HG03378 (cell line): ENCODE results near the gene F13A1.
"Not testable (repeated sequence)": the region's sequence is repeated elsewhere in the genome, so short reads cannot be mapped to it uniquely, and the experiment has no call there.

Experiments
- ATAC-seq: cut with Tn5 transposase; IDR thresholded peaks from one replicate; pipeline ENCODE4 v1.9.1; 2021; ENCODE audit warnings: mild to moderate bottlenecking, moderate library complexity; ENCODE audit not compliant: unreplicated experiment

F13A1 gene

DNA sequence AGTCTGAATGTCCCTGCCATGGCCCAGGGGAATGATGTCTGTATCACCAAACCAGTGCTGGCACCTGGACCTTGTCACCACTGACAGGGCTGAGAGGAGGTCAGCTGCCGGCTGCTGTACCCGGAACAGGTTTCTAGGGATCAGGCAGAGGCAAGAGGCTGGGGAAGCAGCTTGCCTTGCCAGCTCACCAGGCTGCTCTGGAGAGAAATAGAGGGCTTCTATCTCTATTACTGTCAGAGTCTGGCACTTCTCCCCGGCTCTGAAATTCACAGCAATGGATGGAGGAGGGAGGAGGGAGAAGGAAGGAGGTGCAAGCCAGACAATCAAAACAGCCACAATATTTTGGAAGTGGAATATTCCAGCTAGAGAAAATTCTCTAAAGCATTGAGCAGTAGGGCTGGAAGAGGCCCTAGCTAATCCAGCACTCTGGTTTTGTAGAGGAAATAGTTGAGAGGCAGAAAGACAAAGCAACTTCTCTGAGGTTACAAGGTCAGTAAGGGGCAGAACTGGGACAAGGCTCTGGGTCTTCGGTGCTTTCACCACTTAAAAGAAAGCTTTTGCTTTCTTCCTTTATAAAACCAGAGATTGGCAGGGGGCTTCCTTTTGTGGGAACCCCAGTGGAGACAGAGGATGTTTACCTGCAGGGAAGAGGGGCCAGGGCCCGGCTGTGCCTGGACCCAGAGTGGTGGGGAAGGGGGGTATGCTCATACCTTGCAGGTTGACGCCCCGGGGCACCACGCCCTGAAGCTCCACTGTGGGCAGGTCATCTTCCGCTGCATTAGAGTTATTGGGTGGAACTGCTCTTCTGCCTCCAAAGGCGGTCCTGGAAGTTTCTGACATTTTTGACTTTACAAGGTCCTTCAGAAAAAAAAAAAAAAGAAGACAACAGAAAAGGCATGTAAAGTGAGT, 2.4 kb downstream of the F13A1 start:
- no peak for ATAC-seq

DNA sequence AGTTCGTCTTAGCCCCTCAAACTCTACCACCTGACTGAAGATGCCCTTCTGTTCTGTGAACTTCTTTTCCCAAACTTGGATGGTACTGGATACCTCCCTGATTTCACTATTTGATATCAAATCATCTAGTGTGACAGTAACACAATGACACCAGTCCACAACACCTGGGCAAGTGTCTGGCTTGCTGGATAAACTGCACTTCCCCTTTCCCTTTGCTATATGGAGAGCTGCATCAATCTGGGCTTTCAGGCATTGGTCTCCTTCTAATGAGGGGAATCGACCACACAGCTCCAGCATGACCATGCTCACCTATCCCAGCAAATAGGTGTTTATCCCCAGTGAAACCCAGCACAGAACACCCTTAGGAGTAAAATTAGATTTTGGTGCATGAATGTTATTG, 3.1 kb downstream of the F13A1 start:
- no peak for ATAC-seq

DNA sequence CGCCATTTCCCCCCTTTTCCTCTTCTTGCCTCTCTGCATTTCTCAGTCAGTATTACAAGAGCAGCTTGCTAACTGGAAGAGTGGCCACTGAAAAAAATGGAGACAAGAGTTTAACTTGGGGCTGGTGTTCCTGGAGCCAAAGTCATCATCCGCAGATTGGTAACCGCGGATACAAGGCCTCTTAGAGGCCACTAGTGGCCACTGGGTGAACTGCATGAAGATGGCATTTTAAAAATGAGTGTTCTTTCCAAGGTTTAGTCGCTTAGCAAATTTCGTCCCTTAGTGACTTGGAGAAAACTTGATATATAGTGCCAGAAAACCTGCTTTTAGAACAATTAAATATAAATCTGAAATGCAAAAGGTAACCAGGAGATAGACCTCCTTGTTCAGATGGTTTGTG, 4.8 kb downstream of the F13A1 start:
- ATAC-seq, result no peak

DNA sequence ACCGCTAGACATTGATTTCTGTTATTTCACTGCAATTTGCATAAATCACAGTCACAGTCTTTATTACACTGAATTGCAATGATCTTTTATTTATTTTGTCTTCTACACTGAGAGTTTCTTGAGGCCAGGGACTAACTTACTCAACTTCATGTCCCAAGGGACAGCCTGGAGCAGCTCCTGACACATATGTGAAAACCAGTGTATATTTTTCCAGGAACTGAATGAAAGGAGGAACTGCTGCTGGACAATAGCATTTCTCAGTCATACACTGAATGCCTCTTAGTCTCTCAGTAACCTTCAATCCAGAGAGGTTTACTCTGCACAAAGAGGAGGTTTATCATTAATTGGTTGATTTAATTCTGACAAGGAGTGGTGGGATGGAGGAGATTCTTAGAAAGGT, 5.9 kb downstream of the F13A1 start:
- ATAC-seq, result no peak

DNA sequence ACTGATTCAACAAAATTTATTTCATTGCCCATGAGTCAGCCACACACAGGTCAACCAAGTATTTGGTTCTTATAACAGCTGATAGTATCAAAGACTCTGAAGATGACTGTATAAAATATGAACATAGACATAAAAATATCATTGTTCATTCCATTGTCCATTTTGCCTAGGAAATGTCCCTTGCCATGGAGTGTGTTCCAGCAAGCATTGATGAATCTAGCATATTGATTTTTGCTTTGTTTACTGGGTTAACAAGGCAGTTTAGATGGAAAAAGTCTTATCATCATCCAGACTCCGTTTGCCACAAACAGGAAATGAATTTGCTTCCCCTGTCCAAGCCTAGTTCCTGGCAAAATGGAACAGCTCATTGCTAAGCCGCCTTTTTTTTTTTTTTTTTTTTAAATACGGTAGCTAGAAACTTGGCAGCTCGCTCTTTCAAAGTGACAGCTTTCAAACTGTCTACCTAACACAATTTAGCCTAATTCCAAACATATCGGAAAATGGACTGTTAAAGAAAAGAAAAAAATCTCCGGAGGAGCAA, 7.5 kb downstream of the F13A1 start:
- no peak for ATAC-seq

DNA sequence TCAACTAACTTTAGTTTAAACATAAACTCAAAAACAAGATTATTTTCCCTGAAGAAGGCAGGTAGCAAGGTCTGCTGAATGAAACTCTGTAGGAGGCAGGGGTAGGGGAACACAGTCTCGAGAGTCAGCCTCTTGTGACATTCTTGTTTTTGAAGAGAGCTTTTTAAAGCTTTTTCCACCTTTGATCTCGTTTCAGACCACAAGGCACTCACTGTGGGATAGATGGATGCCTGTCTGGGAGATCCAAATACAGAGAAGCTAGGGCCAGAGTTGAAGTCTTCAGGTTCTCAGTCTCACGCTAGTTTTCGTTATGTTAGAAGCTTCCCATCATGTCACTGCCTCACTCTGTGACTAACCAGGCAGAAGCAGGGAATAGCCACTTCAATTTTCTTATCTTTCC, 14.9 kb downstream of the F13A1 start:
- no peak for ATAC-seq

DNA sequence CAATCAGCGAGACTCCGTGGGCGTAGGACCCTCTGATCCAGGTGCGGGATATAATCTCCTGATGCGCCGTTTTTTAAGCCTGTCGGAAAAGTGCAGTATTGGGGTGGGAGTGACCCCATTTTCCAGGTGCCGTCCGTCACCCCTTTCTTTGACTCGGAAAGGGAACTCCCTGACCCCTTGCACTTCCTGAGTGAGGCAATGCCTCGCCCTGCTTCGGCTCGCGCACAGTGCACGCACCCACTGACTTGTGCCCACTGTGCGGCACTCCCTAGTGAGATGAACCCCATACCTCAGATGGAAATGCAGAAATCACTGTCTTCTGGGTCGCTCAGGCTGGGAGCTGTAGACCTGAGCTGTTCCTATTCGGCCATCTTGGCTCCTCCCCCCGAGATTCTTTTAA, 20.1 kb downstream of the F13A1 start:
- ATAC-seq, result not testable (repeated sequence)

DNA sequence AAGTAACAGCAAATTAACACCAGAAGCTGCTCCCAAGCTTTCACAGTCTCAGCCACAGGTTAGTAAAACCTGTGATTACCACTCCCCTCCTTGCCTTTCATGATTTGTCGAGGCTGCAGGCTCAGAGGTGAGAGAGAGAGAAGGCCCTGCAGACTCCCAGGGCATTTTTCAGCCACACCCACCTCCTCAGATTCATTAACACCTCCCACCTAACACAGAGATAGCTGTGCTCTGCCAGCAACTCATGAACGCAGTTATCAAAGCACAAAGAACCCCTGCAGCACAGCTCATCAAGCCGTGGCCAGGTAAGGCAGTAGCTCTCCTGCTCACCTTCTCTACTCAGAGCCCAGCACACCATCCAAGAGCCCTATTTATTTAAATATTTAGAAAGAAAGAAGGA, 27.1 kb downstream of the F13A1 start:
- no peak for ATAC-seq

DNA sequence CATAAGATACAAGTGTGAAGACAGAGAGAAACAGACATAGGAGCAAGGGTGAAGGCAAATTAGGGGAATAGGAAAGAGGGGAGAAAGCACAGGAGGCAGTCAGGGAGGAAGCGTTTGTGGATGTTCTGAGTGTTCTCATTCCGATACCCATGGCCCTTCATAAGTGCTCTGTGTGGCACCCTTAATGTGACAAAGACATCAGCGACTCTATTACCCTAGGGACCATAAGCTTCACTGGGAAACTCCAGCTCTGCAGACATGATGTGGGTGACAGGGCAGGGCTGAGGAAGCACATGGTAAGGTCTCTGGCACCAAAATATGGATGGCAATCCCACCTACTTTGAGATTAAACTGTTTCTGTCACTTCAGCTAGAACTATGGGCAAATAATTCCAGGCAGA, 33.0 kb downstream of the F13A1 start:
- ATAC-seq, result no peak

DNA sequence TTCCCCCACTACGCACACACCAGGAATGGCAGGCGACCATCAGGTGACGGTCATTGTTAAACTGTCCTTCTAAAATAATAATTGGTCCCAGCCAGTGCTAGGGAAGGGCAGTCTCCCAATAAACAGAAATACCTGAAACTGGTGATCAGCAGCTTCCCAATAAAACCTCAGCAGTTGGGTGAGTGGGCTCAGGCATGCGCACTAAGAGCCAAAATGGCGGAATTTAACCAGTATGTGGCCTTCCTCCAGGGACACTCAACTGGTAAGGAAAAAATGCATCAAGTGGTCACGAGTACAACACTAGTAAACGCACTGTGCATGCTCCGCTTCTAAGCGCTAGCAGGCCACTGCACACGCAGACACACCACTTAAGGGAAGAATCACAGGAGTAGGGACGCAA, 34.8 kb downstream of the F13A1 start:
- no peak for ATAC-seq

DNA sequence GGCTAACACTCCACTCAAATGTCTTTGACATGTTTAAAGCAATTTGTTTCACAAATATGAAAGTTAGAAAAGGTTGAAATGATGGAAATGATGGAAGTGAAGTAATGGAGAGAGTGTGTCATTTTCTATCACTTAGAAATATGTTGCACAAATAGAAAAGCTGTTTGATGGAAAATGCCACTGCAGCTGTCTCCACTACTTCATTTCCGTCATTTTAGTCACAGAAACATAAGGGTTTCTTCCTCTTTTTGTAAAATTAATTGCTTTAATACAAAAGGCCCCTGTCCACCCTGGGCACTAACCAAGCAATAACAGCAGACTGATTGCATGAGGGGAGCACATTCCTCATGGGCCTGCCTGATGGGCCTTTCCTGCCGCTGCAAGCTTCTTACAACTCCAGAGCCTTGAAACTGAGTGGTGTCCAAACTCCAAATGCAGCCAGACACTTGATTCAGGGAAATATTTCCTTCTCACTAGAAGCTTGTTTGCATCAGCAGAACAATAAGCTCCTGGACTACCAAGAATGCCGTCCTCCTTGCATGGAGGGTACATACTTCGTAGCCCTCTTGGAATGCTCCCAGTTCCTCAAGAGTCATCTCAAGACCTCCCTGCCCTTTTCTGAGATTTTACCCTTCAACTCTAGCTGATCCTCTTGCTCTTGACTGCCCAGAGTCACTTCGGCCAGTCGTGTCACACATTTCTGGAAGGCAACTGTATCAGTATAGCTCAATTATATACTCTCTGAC, 36.1 kb downstream of the F13A1 start:
- ATAC-seq, result no peak

DNA sequence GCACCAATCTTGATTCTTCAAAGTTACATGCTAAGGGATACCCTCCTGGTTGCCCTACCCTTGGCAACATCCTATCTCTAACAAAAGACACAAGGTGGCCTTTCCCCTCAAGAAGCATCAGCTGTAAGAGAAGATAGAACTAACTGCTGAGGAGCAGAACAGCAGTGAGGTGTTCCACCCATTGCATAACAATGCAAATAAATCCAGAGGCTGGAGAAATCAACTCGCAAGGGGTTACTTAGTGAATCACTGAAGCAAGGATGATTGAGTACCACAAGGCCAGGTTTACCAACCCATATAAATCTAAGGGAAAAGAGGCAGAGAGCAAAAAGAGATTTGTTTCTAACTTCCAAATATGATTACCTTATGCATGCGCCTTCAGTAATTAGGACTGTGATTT, 36.7 kb downstream of the F13A1 start:
- no peak for ATAC-seq

DNA sequence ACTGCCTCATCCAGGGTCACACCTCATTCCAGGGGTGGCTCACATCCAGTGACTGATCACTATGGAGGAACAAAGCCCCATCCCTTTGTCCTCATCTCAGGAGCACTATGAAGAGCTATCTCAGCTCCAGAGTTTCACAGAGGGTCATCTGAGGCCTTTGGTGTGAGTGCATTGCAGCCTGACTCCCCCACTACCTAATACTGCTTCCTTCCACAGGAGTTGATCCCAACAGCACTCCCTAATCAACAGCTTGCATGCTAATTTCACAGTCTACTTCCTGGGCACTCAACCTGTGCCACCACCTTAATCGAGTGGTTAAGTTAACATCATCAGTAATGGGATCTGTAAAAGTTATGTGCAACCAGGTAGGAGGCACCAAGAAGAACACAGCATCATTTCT, 37.7 kb downstream of the F13A1 start:
- no peak for ATAC-seq

DNA sequence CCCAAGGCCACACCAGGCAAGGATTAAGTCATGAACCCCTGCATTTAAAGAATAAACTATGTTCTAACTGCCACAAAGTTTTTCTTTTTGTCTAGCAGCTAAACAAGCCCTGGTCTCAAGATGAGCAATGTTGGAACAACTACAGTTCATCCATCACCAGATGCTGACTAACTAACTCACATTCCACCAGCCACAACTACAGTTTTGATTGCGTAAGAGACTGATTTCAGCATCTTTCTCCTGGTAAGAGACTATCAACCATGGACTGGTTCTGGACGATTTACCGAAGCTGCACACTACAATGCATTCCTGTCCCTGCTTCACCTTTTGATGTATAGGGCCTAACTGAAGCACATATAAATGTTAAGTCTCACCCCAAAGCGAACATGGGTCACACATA, 43.0 kb downstream of the F13A1 start:
- ATAC-seq, result no peak

DNA sequence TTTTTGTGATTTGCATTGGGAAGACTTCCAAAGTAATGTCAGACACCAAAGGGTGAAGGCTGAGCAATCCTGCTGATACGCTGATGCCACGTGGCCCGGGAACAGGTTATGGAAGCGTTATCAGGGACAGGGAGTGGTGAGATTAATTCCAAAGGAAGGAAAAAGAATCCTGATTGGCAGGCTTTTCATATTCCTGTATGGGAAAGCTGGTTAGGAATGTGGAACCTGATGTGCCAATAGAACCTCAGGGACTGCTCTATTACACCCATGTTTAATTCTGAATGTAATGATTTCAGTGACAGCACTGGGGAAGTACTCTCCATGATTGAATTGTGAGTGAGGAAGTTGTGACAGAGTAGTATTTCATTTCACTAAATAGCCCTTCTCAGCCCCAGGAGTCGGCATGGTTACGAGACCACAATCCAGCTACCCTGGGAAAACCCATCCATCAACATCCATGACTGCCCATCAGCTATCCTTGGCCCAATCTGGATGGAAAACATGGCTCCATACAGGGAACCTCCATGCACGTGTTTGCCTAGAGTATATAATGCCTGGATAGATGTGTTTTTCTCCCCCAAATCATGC, 49.4 kb downstream of the F13A1 start:
- ATAC-seq, result no peak

DNA sequence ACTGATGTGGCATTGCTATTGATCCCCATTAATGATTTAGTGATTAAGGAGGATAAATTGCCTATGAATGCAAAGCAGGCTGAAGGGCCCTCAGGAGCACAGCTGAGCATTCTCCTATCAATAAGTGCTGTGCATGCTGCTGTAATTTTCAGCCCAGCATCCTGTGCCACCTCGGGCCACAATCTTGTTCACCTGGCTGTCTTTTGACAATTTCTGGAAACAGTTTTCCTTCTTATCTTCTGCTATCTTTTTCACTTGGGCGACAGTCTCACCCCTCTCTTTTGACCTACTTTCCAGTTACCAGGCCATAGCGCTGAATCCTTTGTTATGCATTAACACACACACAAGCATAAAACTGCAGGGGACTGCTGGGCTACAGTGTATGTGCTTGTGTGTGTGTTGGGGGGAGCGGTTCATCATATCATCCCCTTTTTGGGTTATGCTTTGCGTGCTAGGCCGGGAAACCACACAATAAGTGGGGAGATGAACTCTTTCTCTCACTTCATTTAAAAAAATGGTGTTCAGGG, 60.2 kb downstream of the F13A1 start:
- ATAC-seq, result no peak

DNA sequence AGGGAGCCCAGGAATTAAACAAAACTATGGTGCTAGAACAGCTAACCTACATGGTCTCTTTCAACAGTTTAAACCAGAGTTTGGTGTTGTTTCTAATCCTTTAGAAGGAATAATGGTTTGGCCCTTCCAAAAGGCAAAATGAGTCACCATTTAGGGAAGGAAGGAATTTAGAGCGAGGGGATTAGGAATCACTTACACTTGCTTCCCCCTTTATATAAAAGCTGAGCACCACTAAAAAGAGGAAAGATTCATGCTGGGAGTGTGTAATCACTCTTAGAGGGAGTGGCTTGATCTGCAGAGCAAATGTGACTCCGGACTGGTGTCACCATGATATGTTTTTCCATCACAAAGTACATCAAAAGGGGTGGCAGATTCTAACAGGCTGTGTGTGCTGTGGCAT, 63.6 kb downstream of the F13A1 start:
- ATAC-seq, result no peak

DNA sequence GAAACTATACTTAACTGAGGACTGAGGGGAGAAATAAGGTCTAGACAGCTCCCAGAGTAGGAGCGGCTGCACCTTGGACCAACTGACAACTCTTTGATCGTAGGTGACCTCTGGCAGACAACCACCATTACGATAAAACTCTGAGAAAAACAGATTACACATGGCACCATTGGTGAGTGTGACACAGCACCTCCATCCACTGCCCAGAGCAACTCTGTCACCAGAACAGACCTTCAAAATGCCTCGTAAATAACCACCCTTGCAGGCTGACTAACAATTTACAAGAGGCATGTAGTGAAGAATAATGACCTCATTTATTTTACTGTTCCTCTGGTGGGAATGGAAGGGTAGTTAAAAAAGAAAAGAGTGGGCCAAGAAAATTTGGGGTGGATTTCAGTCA, 64.2 kb downstream of the F13A1 start:
- ATAC-seq, result no peak

DNA sequence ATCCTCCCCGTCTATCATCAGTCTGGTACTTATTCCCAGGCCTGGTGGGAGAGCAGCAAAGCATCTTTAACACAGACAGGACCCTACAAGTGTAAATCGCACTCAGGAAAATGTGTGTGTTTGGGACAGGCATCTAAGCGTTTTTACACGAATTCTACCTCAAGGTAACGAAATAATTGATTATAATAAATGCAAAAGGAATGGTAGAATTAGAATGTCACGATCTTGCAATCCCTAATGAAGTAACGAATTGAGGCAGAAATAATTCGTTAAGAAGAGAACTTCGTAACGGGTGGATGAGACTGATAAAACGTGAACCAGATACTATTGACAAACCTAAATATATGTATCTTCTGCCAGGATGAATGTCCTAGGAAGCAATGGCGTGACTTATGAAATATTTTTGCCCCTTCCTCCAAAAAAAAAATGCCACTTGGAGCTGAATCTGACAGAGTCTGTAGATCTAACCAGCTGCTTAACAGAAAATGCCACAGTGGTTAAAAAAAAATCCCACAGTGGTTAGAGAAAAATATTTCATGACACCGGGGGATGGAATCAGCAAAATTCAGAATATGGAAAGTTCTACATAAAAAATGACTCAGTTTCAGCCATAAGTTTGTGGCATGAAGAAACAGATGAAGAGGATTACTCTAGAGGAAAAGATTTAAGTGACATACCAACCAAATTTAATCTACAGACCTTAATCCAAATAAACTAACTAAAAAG, 68.7 kb downstream of the F13A1 start:
- ATAC-seq, result no peak

DNA sequence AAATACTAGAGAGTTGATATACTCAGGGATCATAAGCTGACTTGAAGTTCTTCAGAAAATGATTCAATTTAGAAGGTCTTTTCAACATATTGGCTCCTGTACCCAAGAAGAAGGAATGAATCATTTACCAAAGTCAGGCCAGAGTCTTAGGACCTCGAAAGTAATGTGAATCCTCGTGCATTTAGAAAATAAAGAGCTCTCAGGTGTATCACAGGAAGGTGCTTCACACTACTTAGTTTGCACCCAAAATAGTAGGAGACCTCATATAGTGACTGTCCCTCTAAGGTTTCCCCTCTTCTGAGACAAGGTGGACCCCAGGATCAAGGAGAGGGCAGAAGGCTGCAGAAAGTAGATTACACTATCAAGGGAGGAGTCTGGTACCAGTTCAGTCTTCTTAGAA, 71.8 kb downstream of the F13A1 start:
- ATAC-seq, result no peak

DNA sequence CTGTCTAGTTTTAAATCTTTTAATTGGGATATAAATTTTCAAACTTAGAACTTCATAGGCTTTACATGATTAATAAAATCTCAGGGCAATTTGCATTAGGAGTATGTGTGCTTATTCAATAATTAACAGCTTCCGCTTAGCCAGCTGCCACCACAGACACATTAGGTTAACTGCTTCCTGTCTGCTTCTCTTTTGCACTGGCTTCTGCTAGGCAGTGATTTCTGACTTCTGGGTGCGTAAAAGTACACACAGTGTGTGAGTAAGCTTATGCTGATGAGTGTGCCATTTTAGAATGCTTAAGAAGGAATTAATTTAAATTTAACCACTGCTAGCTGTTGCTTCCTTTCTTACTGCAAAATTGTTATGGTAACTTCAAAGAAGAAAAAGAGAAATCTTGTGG, 73.9 kb downstream of the F13A1 start:
- peak; percentile 93 for ATAC-seq
